A549 (cell line): ENCODE results near the gene DYRK2.

Source experiments
- BCL3 ChIP-seq: fragments of >200 bp; sonication (Bioruptor Twin); formaldehyde crosslinking; IDR thresholded peaks from 3 replicates; pipeline ENCODE4 v1.6.1; 2016
- BHLHE40 ChIP-seq: IDR thresholded peaks from 2 replicates; pipeline ENCODE4 v1.6.1; 2012; ENCODE audit warnings: low read depth, low read length, inconsistent platforms
- CEBPB ChIP-seq, 2 experiments: fragments of >200 bp in 1 of 2; sonication (Bioruptor Twin) in 1 of 2; formaldehyde crosslinking in 1 of 2; IDR thresholded peaks; 2 replicates each; pipeline ENCODE4 v1.6.1; 2012 to 2016
- CTCF ChIP-seq: fragments of >200 bp; sonication (Bioruptor Twin); formaldehyde crosslinking; IDR thresholded peaks from 3 replicates; pipeline ENCODE4 v1.5.1; 2016
- MAFK ChIP-seq: fragments of 450-650 bp; IDR thresholded peaks from 2 replicates; pipeline ENCODE4 v1.6.1; 2014; ENCODE audit not compliant: partially characterized antibody
- POLR2AphosphoS2 ChIP-seq: conservative IDR thresholded peaks from 2 replicates; pipeline ENCODE4 v1.6.1; 2012; ENCODE audit warnings: low read length, improper control_type of control experiment, inconsistent platforms
- REST ChIP-seq: fragments of 200-600 bp; sonication (generic); IDR thresholded peaks from 2 replicates; pipeline ENCODE4 v1.6.1; 2016; ENCODE audit warnings: antibody characterized with exemption, mild to moderate bottlenecking, moderate library complexity
- RFX5 ChIP-seq: fragments of 450-650 bp; IDR thresholded peaks from 2 replicates; pipeline ENCODE4 v1.7.1; 2014; ENCODE audit warnings: antibody characterized with exemption, mild to moderate bottlenecking, moderate library complexity

GRCh38 chr12:67647799-67648520 lies 585 bp upstream of the DYRK2 start:
- TF ChIP-seq BHLHE40 (no peak), REST (peak; percentile 18; the same call in 1 of the 2 replicates), CTCF (no peak), RFX5 (peak; percentile 72), CEBPB (IDR thresholded peaks at IDR 0.05) (no peak), MAFK (no peak), BCL3 (no peak), POLR2AphosphoS2 (no peak)
